GM23338 (cell line): ENCODE measurements around the gene FARSB. TPM values are rescaled to one million over a fixed set of nuclear protein-coding genes. Genes with fewer than 3 reads are reported as not detected.

Experiments used
- ATAC-seq: fragments of 200-7000 bp; cut with Tn5 transposase; 3 replicates; pipeline ENCODE4 v1.9.1; 2020
- DNase-seq: peaks from one replicate; pipeline ENCODE4 v3.0.0-alpha.2; 2015; ENCODE audit warnings: low spot score
- H2AFZ ChIP-seq: fragments of 200-600 bp; sonication (generic); 2 replicates; pipeline ENCODE4 v1.8.0; 2016; ENCODE audit warnings: antibody characterized with exemption, mild to moderate bottlenecking, moderate library complexity
- H3F3A ChIP-seq: fragments of 200-600 bp; sonication (generic); replicated peaks from 2 replicates; pipeline ENCODE4 v1.8.0; 2017; ENCODE audit warnings: antibody characterized with exemption, mixed run types, low read depth
- H3K27ac ChIP-seq: fragments of 200-600 bp; sonication (generic); 2 replicates; pipeline ENCODE4 v1.6.1; 2016; ENCODE audit warnings: low read depth
- H3K27me3 ChIP-seq: fragments of 200-600 bp; sonication (generic); 2 replicates; pipeline ENCODE4 v1.8.0; 2016; ENCODE audit warnings: mild to moderate bottlenecking, mixed run types, moderate library complexity; ENCODE audit not compliant: insufficient read depth
- H3K36me3 ChIP-seq: fragments of 200-600 bp; sonication (generic); 2 replicates; pipeline ENCODE4 v1.8.0; 2016; ENCODE audit warnings: mild to moderate bottlenecking; ENCODE audit not compliant: insufficient read depth
- H3K4me1 ChIP-seq: fragments of 200-600 bp; sonication (generic); 2 replicates; pipeline ENCODE4 v1.8.0; 2016; ENCODE audit warnings: mild to moderate bottlenecking, moderate library complexity; ENCODE audit not compliant: insufficient read depth
- H3K4me2 ChIP-seq: fragments of 200-600 bp; sonication (generic); 2 replicates; pipeline ENCODE4 v1.7.1; 2017; ENCODE audit warnings: mixed run types
- H3K4me3 ChIP-seq: fragments of 200-600 bp; sonication (generic); 2 replicates; pipeline ENCODE4 v1.6.1; 2016; ENCODE audit warnings: mixed run types
- H3K79me2 ChIP-seq: fragments of 200-600 bp; sonication (generic); replicated peaks from 2 replicates; pipeline ENCODE4 v1.8.0; 2017; ENCODE audit warnings: mild to moderate bottlenecking; ENCODE audit not compliant: insufficient read depth
- H3K9me2 ChIP-seq: fragments of 200-600 bp; sonication (generic); 2 replicates; pipeline ENCODE4 v1.8.0; 2017; ENCODE audit not compliant: insufficient read depth
- H4K20me1 ChIP-seq: fragments of 200-600 bp; sonication (generic); replicated peaks from 2 replicates; pipeline ENCODE4 v1.8.0; 2017; ENCODE audit warnings: mild to moderate bottlenecking; ENCODE audit not compliant: insufficient read depth
- H3K27ac Mint-ChIP-seq: 2 replicates; pipeline ENCODE4 v1.8.0; 2020; ENCODE audit warnings: inconsistent platforms, mild to moderate bottlenecking, moderate library complexity, mixed read lengths
- H3K27me3 Mint-ChIP-seq: 3 replicates; pipeline ENCODE4 v1.8.0; 2022; ENCODE audit warnings: low read depth, mild to moderate bottlenecking, moderate library complexity, mixed read lengths, inconsistent platforms; ENCODE audit not compliant: insufficient read depth, poor library complexity
- H3K36me3 Mint-ChIP-seq: 3 replicates; pipeline ENCODE4 v1.8.0; 2021; ENCODE audit warnings: low read depth, mild to moderate bottlenecking, inconsistent platforms, moderate library complexity, mixed read lengths
- H3K4me1 Mint-ChIP-seq: 3 replicates; pipeline ENCODE4 v1.8.0; 2020; ENCODE audit warnings: mild to moderate bottlenecking, inconsistent platforms, mixed read lengths
- H3K4me3 Mint-ChIP-seq: 3 replicates; pipeline ENCODE4 v1.8.0; 2021; ENCODE audit warnings: moderate library complexity, mild to moderate bottlenecking, inconsistent platforms, mixed read lengths
- H3K9me3 Mint-ChIP-seq: 3 replicates; pipeline ENCODE4 v1.8.0; 2020; ENCODE audit warnings: moderate library complexity, mild to moderate bottlenecking, inconsistent platforms, mixed read lengths
- CREB1 ChIP-seq: fragments of 250-450 bp; sonication (Bioruptor Pico); IDR thresholded peaks from 2 replicates; pipeline ENCODE4 v1.5.0; 2020; ENCODE audit warnings: low read depth, mild to moderate bottlenecking, moderate library complexity
- EZH2phosphoT487 ChIP-seq: fragments of 200-600 bp; sonication (generic); IDR thresholded peaks from one replicate; pipeline ENCODE4 v1.8.1; 2018; ENCODE audit warnings: antibody characterized with exemption; ENCODE audit not compliant: unreplicated experiment
- NANOG ChIP-seq: IDR thresholded peaks from 2 replicates; pipeline ENCODE4 v1.6.1; 2016; ENCODE audit warnings: antibody characterized with exemption, borderline replicate concordance
- STAT1 ChIP-seq: IDR thresholded peaks from one replicate; pipeline ENCODE4 v1.6.1; 2016; ENCODE audit warnings: antibody characterized with exemption; ENCODE audit not compliant: unreplicated experiment
- polyA plus RNA-seq: library from polyadenylated mRNA; unstranded; fragments of >200 nt; fragmentation: Nextera tagmentation; extraction: Ambion mirVana; gene quantifications from 2 replicates; pipeline ENCODE4 v1.2.1, GENCODE V29; 2016
- total RNA-seq: library from RNA; depleted of rRNA; stranded (reverse); fragments of >200 nt; shearing (Covaris generic); gene quantifications from 2 replicates; pipeline ENCODE4 v1.2.3, GENCODE V29; 2014
- TF ChIP-seq, protein P1 (sequence below): fragments of 250-450 bp; sonication (Bioruptor Pico); IDR thresholded peaks from 2 replicates; pipeline ENCODE4 v1.5.0; 2020; ENCODE audit warnings: mild to moderate bottlenecking, moderate library complexity
- TF ChIP-seq, protein P2 (sequence below): IDR thresholded peaks from one replicate; pipeline ENCODE4 v1.6.1; 2018; ENCODE audit warnings: antibody characterized with exemption; ENCODE audit not compliant: unreplicated experiment

FARSB gene
- total and polyA plus RNA-seq, 2 experiments from 2014 or later: 32.5 to 40.0 TPM

DNA sequence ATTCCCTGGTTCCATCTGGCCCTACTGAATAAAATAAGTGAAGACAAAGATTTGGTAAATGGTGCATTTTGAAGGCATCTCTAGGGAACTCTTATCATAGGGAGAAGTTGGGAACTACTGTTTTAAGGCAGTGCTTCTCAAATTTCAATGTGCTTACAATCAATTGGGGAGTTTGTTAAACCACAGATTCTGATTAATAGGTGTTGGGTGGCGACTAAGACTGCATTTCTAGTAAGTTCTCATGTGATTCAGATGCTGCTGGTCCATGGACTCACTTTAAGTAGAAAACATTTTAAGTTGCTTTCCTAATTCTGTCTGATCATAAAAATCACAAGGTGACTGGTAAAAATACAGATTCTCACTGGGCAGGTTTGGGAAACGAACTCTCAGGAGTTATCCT is 14.6 kb downstream of the FARSB start (continued):
- TF ChIP-seq, protein P1, sequence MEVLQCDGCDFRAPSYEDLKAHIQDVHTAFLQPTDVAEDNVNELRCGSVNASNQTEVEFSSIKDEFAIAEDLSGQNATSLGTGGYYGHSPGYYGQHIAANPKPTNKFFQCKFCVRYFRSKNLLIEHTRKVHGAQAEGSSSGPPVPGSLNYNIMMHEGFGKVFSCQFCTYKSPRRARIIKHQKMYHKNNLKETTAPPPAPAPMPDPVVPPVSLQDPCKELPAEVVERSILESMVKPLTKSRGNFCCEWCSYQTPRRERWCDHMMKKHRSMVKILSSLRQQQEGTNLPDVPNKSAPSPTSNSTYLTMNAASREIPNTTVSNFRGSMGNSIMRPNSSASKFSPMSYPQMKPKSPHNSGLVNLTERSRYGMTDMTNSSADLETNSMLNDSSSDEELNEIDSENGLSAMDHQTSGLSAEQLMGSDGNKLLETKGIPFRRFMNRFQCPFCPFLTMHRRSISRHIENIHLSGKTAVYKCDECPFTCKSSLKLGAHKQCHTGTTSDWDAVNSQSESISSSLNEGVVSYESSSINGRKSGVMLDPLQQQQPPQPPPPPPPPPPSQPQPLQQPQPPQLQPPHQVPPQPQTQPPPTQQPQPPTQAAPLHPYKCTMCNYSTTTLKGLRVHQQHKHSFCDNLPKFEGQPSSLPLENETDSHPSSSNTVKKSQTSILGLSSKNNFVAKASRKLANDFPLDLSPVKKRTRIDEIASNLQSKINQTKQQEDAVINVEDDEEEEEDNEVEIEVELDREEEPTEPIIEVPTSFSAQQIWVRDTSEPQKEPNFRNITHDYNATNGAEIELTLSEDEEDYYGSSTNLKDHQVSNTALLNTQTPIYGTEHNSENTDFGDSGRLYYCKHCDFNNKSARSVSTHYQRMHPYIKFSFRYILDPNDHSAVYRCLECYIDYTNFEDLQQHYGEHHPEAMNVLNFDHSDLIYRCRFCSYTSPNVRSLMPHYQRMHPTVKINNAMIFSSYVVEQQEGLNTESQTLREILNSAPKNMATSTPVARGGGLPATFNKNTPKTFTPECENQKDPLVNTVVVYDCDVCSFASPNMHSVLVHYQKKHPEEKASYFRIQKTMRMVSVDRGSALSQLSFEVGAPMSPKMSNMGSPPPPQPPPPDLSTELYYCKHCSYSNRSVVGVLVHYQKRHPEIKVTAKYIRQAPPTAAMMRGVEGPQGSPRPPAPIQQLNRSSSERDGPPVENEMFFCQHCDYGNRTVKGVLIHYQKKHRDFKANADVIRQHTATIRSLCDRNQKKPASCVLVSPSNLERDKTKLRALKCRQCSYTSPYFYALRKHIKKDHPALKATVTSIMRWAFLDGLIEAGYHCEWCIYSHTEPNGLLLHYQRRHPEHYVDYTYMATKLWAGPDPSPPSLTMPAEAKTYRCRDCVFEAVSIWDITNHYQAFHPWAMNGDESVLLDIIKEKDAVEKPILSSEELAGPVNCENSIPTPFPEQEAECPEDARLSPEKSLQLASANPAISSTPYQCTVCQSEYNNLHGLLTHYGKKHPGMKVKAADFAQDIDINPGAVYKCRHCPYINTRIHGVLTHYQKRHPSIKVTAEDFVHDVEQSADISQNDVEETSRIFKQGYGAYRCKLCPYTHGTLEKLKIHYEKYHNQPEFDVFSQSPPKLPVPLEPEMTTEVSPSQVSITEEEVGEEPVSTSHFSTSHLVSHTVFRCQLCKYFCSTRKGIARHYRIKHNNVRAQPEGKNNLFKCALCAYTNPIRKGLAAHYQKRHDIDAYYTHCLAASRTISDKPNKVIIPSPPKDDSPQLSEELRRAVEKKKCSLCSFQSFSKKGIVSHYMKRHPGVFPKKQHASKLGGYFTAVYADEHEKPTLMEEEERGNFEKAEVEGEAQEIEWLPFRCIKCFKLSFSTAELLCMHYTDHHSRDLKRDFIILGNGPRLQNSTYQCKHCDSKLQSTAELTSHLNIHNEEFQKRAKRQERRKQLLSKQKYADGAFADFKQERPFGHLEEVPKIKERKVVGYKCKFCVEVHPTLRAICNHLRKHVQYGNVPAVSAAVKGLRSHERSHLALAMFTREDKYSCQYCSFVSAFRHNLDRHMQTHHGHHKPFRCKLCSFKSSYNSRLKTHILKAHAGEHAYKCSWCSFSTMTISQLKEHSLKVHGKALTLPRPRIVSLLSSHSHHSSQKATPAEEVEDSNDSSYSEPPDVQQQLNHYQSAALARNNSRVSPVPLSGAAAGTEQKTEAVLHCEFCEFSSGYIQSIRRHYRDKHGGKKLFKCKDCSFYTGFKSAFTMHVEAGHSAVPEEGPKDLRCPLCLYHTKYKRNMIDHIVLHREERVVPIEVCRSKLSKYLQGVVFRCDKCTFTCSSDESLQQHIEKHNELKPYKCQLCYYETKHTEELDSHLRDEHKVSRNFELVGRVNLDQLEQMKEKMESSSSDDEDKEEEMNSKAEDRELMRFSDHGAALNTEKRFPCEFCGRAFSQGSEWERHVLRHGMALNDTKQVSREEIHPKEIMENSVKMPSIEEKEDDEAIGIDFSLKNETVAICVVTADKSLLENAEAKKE (CRISPR knock-in tag): no peak
- TF ChIP-seq CREB1 (CRISPR knock-in tag) (no peak), NANOG (no peak)

DNA sequence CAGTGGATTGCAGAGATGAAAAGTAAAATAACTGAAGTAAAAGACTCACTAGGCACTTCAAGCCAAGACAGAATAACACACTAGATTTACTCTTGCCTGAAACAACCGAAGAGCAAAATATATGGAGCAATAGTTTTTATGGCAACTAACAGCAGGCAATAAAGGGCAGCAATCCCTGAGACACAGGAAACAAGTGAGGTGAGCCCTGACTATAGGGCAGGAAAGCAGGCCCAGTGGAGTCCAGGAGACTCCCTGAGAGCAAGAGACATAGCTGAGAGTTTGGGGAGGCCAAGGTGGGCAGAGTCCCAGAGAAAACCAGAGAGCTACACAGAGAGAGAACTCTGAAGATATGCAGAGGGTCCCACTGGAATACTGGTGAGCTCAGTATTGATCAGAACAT is 18.8 kb downstream of the FARSB start:
- no peak for ATAC-seq
- Mint-ChIP-seq H3K4me3 (no peak overlapping the region), H3K36me3 (peaks cover 50% of the 10 kb centered on the region), H3K27ac (no peak overlapping the region), H3K9me3 (no peaks in the 10 kb centered on the region), H3K4me1 (no peaks in the 10 kb centered on the region), H3K27me3 (no peaks in the 10 kb centered on the region)
- H3K4me1 ChIP-seq: no peaks in the 10 kb centered on the region
- H3K9me2 ChIP-seq: no peaks in the 10 kb centered on the region
- no peak overlapping the region for H3K27ac ChIP-seq
- no peaks in the 10 kb centered on the region for H3K79me2 ChIP-seq
- TF ChIP-seq EZH2phosphoT487: no peak
- TF ChIP-seq STAT1: no peak
- TF ChIP-seq, protein P2, sequence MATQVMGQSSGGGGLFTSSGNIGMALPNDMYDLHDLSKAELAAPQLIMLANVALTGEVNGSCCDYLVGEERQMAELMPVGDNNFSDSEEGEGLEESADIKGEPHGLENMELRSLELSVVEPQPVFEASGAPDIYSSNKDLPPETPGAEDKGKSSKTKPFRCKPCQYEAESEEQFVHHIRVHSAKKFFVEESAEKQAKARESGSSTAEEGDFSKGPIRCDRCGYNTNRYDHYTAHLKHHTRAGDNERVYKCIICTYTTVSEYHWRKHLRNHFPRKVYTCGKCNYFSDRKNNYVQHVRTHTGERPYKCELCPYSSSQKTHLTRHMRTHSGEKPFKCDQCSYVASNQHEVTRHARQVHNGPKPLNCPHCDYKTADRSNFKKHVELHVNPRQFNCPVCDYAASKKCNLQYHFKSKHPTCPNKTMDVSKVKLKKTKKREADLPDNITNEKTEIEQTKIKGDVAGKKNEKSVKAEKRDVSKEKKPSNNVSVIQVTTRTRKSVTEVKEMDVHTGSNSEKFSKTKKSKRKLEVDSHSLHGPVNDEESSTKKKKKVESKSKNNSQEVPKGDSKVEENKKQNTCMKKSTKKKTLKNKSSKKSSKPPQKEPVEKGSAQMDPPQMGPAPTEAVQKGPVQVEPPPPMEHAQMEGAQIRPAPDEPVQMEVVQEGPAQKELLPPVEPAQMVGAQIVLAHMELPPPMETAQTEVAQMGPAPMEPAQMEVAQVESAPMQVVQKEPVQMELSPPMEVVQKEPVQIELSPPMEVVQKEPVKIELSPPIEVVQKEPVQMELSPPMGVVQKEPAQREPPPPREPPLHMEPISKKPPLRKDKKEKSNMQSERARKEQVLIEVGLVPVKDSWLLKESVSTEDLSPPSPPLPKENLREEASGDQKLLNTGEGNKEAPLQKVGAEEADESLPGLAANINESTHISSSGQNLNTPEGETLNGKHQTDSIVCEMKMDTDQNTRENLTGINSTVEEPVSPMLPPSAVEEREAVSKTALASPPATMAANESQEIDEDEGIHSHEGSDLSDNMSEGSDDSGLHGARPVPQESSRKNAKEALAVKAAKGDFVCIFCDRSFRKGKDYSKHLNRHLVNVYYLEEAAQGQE: no peak
- no peaks in the 10 kb centered on the region for H4K20me1 ChIP-seq
- H3F3A ChIP-seq: no peaks in the 10 kb centered on the region
- no peak overlapping the region for H3K4me2 ChIP-seq
- H3K4me3 ChIP-seq: no peak overlapping the region
- H2AFZ ChIP-seq: no peak overlapping the region
- H3K27me3 ChIP-seq: no peaks in the 10 kb centered on the region
- no peak for DNase-seq
- peaks cover 28% of the 10 kb centered on the region for H3K36me3 ChIP-seq
